ENCODE data around the gene ELAVL2. TPM values are rescaled to one million over a fixed set of nuclear protein-coding genes. Genes with fewer than 3 reads are reported as not detected.

The ELAVL2 gene
- total RNA-seq, 4 donors from 2014 or later: under 0.01 to 1.4 (median 0.84) TPM

- H3K27ac ChIP-seq (replicated peaks in 1 of 4): no peak overlapping the region
- intact Hi-C loops (cut with DNase I): no loop called here
- no peaks in the 10 kb centered on the region for H3K9me3 ChIP-seq
- no peaks in the 10 kb centered on the region for H3K36me3 ChIP-seq
- peak overlapping the region; percentile 55 to 65 (median 58) for H3K4me3 ChIP-seq
- 10% methylated on average over 25 of the region's 80 CpGs for WGBS
- no peak for TF ChIP-seq EP300 (IDR thresholded peaks at IDR 0.05)
- no peak for TF ChIP-seq CTCF (IDR thresholded peaks at IDR 0.05)
- TF ChIP-seq POLR2AphosphoS5 (IDR thresholded peaks at IDR 0.05): no peak
- TF ChIP-seq POLR2A (IDR thresholded peaks at IDR 0.05; ENCODE audit: low read depth): no peak
- H3K27me3 ChIP-seq: peaks cover 2 to 73% (median 53%) of the 10 kb centered on the region in 4 donors
- no peak for DNase-seq (ENCODE audit: extremely low spot score)
- H3K4me1 ChIP-seq: peaks cover 29 to 43% (median 41%) of the 10 kb centered on the region in 4 donors
These were observed 5.3 kb downstream of the ELAVL2 start for GRCh38 chr9:23820451-23821374.

GRCh38 chr9:23819403-23819802 is 6.6 kb downstream of the ELAVL2 start:
- H3K36me3 ChIP-seq: no peaks in the 10 kb centered on the region
- H3K9me3 ChIP-seq: no peaks in the 10 kb centered on the region
- no peak for TF ChIP-seq POLR2AphosphoS5 (IDR thresholded peaks at IDR 0.05)
- no peak for TF ChIP-seq EP300 (IDR thresholded peaks at IDR 0.05)
- TF ChIP-seq CTCF (IDR thresholded peaks at IDR 0.05): no peak
- TF ChIP-seq POLR2A (IDR thresholded peaks at IDR 0.05; ENCODE audit: low read depth): no peak
- H3K4me1 ChIP-seq: peaks cover 19 to 30% (median 28%) of the 10 kb centered on the region in 4 donors
- no peak overlapping the region for H3K27ac ChIP-seq (replicated peaks in 1 of 4)
- no peak overlapping the region for H3K4me3 ChIP-seq
- H3K27me3 ChIP-seq: peaks cover 2 to 60% (median 39%) of the 10 kb centered on the region in 4 donors
- intact Hi-C loops (cut with DNase I): no loop called here
- DNase-seq (ENCODE audit: extremely low spot score): no peak

GRCh38 chr9:23814243-23814642 is 11.8 kb downstream of the ELAVL2 start:
- H3K27me3 ChIP-seq: peaks cover 0 to 12% (median 0%) of the 10 kb centered on the region in 4 donors
- H3K36me3 ChIP-seq: no peaks in the 10 kb centered on the region
- intact Hi-C loops (cut with DNase I): no loop called here
- WGBS: 71% methylated on average over 3 of the region's 3 CpGs
- H3K4me1 ChIP-seq: no peaks in the 10 kb centered on the region
- H3K9me3 ChIP-seq: no peaks in the 10 kb centered on the region
- H3K27ac ChIP-seq (replicated peaks in 1 of 4): no peak overlapping the region
- H3K4me3 ChIP-seq: no peak overlapping the region
- TF ChIP-seq EP300 (IDR thresholded peaks at IDR 0.05) (no peak), POLR2AphosphoS5 (IDR thresholded peaks at IDR 0.05) (no peak), POLR2A (IDR thresholded peaks at IDR 0.05; ENCODE audit: low read depth) (no peak), CTCF (IDR thresholded peaks at IDR 0.05) (no peak)
- no peak for DNase-seq (ENCODE audit: extremely low spot score)

GRCh38 chr9:23812673-23813072 is 13.4 kb downstream of the ELAVL2 start:
- Histone ChIP-seq H3K36me3 (no peaks in the 10 kb centered on the region), H3K27me3 (no peaks in the 10 kb centered on the region), H3K4me3 (no peak overlapping the region), H3K4me1 (no peaks in the 10 kb centered on the region), H3K9me3 (no peaks in the 10 kb centered on the region), H3K27ac (replicated peaks in 1 of 4) (no peak overlapping the region)
- intact Hi-C loops (cut with DNase I): no loop called here
- WGBS: 78% methylated on average over 1 of the region's 1 CpG
- TF ChIP-seq EP300 (IDR thresholded peaks at IDR 0.05): no peak
- no peak for TF ChIP-seq CTCF (IDR thresholded peaks at IDR 0.05)
- no peak for TF ChIP-seq POLR2A (IDR thresholded peaks at IDR 0.05; ENCODE audit: low read depth)
- no peak for TF ChIP-seq POLR2AphosphoS5 (IDR thresholded peaks at IDR 0.05)
- no peak for DNase-seq (ENCODE audit: extremely low spot score)
